Measurements from ENCODE around the gene GNGT1. TPM values are rescaled to one million over a fixed set of nuclear protein-coding genes. Genes with fewer than 3 reads are reported as not detected.
"Not testable (repeated sequence)": the region's sequence is repeated elsewhere in the genome, so short reads cannot be mapped to it uniquely, and the experiment has no call there.

The GNGT1 gene
- total RNA-seq, 1 experiment from 2014 or later, result 0.20 TPM

- Histone ChIP-seq H3K14ac (ENCODE audit: insufficient read depth, low read length) (no peak overlapping the region), H2BK5ac (ENCODE audit: insufficient read length, low read length) (no peak overlapping the region), H3K23me2 (ENCODE audit: insufficient read length, low read depth, low read length, poor library complexity, severe bottlenecking) (no peaks in the 10 kb centered on the region), H2AFZ (ENCODE audit: low read length) (no peak overlapping the region), H3K27ac (ENCODE audit: insufficient read length, low read depth, low read length) (no peak overlapping the region), H3K56ac (ENCODE audit: insufficient read length, low read depth, low read length) (no peak overlapping the region), H3K9me3 (ENCODE audit: control insufficient read depth, low read depth, low read length) (no peaks in the 10 kb centered on the region), H3K4me1 (ENCODE audit: insufficient read depth, low read length) (no peaks in the 10 kb centered on the region), H4K8ac (replicated peaks; ENCODE audit: insufficient read length, low read depth, low read length) (no peak overlapping the region), H2AK5ac (ENCODE audit: insufficient read length, low read length) (no peak overlapping the region), H2BK15ac (ENCODE audit: low read depth, low read length) (no peak overlapping the region), H3K23ac (ENCODE audit: insufficient read length, low read depth, low read length) (no peak overlapping the region), H3K18ac (ENCODE audit: insufficient read length, low read depth, low read length) (no peak overlapping the region), H3T11ph (ENCODE audit: low read length) (no peak overlapping the region), H4K5ac (ENCODE audit: insufficient read length, low read depth, low read length) (no peak overlapping the region), H3K79me2 (ENCODE audit: insufficient read depth, low read length) (no peaks in the 10 kb centered on the region), H3K4me2 (ENCODE audit: insufficient read depth, insufficient read length, low read length) (no peak overlapping the region), H3K9ac (ENCODE audit: extremely low read depth, insufficient read length, low read length) (no peak overlapping the region), H2BK120ac (ENCODE audit: low read depth, low read length, poor library complexity, severe bottlenecking) (no peak overlapping the region), H2BK20ac (ENCODE audit: low read depth, low read length, poor library complexity, severe bottlenecking) (no peak overlapping the region), H2BK12ac (ENCODE audit: insufficient read length, low read depth, low read length) (no peak overlapping the region), H3K4ac (ENCODE audit: low read depth, low read length) (no peak overlapping the region), H3K79me1 (ENCODE audit: insufficient read depth, low read depth, low read length, poor library complexity, severe bottlenecking) (no peaks in the 10 kb centered on the region), H4K20me1 (ENCODE audit: control insufficient read depth, insufficient read depth, insufficient read length) (no peaks in the 10 kb centered on the region), H4K91ac (ENCODE audit: insufficient read length, low read depth, low read length) (no peak overlapping the region), H3K27me3 (ENCODE audit: insufficient read depth, low read length) (no peaks in the 10 kb centered on the region)
- Mint-ChIP-seq H3K27me3 (ENCODE audit: low read depth) (no peaks in the 10 kb centered on the region; the same call in 1 of the 2 replicates), H3K4me1 (no peaks in the 10 kb centered on the region), H3K9me3 (no peaks in the 10 kb centered on the region), H3K36me3 (ENCODE audit: insufficient read depth in 1 of 3, low read depth in 3 of 3) (no peaks in the 10 kb centered on the region), H3K4me3 (no peak overlapping the region), H3K27ac (no peak overlapping the region)
- no peak for TF ChIP-seq CTCF (conservative IDR thresholded peaks at IDR 0.05)
- no peak for DNase-seq
- no CpG with 5 or more reads among the region's 3 CpGs for WGBS (ENCODE audit: extremely low coverage, insufficient read length, low lambda C conversion rate)
These were observed 4.0 kb downstream of the GNGT1 start for GRCh38 chr7:93910076-93910994.

GRCh38 chr7:93911242-93911641 is 4.9 kb downstream of the GNGT1 start:
- not testable (repeated sequence) for H3K9ac ChIP-seq (ENCODE audit: extremely low read depth, insufficient read length, low read length); H4K20me1 ChIP-seq (ENCODE audit: control insufficient read depth, insufficient read depth, insufficient read length); H3K27ac Mint-ChIP-seq; H3K79me2 ChIP-seq (ENCODE audit: insufficient read depth, low read length); H3K27ac ChIP-seq (ENCODE audit: insufficient read length, low read depth, low read length); H2BK5ac ChIP-seq (ENCODE audit: insufficient read length, low read length); H2AFZ ChIP-seq (ENCODE audit: low read length); H4K8ac ChIP-seq (replicated peaks; ENCODE audit: insufficient read length, low read depth, low read length); H2BK120ac ChIP-seq (ENCODE audit: low read depth, low read length, poor library complexity, severe bottlenecking); H3K79me1 ChIP-seq (ENCODE audit: insufficient read depth, low read depth, low read length, poor library complexity, severe bottlenecking); H2BK12ac ChIP-seq (ENCODE audit: insufficient read length, low read depth, low read length); H3K23me2 ChIP-seq (ENCODE audit: insufficient read length, low read depth, low read length, poor library complexity, severe bottlenecking); H4K91ac ChIP-seq (ENCODE audit: insufficient read length, low read depth, low read length); H2AK5ac ChIP-seq (ENCODE audit: insufficient read length, low read length); H3K27me3 ChIP-seq (ENCODE audit: insufficient read depth, low read length); H3K56ac ChIP-seq (ENCODE audit: insufficient read length, low read depth, low read length); H3K9me3 ChIP-seq (ENCODE audit: control insufficient read depth, low read depth, low read length); H2BK20ac ChIP-seq (ENCODE audit: low read depth, low read length, poor library complexity, severe bottlenecking); H3K36me3 Mint-ChIP-seq (ENCODE audit: insufficient read depth in 1 of 3, low read depth in 3 of 3); H3K4me1 ChIP-seq (ENCODE audit: insufficient read depth, low read length); H3T11ph ChIP-seq (ENCODE audit: low read length); H3K9me3 Mint-ChIP-seq; H3K4me1 Mint-ChIP-seq; H3K4me3 Mint-ChIP-seq; H3K27me3 Mint-ChIP-seq (ENCODE audit: low read depth); H4K5ac ChIP-seq (ENCODE audit: insufficient read length, low read depth, low read length); H3K4me2 ChIP-seq (ENCODE audit: insufficient read depth, insufficient read length, low read length); H3K4ac ChIP-seq (ENCODE audit: low read depth, low read length); H2BK15ac ChIP-seq (ENCODE audit: low read depth, low read length); DNase-seq; H3K23ac ChIP-seq (ENCODE audit: insufficient read length, low read depth, low read length); H3K18ac ChIP-seq (ENCODE audit: insufficient read length, low read depth, low read length); H3K14ac ChIP-seq (ENCODE audit: insufficient read depth, low read length)
- no CpG with 5 or more reads among the region's 3 CpGs for WGBS (ENCODE audit: extremely low coverage, insufficient read length, low lambda C conversion rate)

All from H9 (cell line).